DND-41 (cell line): Measurements from ENCODE around the gene TNFRSF19.

ENCODE experiments used
- CTCF ChIP-seq: IDR thresholded peaks from 2 replicates; pipeline ENCODE4 v1.5.1; 2012; ENCODE audit warnings: borderline replicate concordance, low read length, moderate library complexity, mild to moderate bottlenecking; ENCODE audit not compliant: poor library complexity, severe bottlenecking; ENCODE audit errors: extremely low read depth
- EZH2 ChIP-seq: IDR thresholded peaks from 3 replicates; pipeline ENCODE4 v1.6.1; 2012; ENCODE audit warnings: borderline replicate concordance, low read depth, mild to moderate bottlenecking, moderate library complexity, low read length, inconsistent platforms; ENCODE audit not compliant: severe bottlenecking

GRCh38 chr13:23654111-23655110 is 84.2 kb downstream of the TNFRSF19 start:
- no peak for TF ChIP-seq CTCF
- no peak for TF ChIP-seq EZH2
